Measurements from ENCODE around the gene CBFA2T3. TPM values are rescaled to one million over a fixed set of nuclear protein-coding genes. Genes with fewer than 3 reads are reported as not detected.
A peak's percentile ranks its signal among the peaks of the same experiment; 100 is the strongest.
"Not testable (repeated sequence)": the region's sequence is repeated elsewhere in the genome, so short reads cannot be mapped to it uniquely, and the experiment has no call there.

The CBFA2T3 gene
- polyA plus RNA-seq, 4 donors, result 1.8 to 3.6 (median 3.5) TPM

DNA sequence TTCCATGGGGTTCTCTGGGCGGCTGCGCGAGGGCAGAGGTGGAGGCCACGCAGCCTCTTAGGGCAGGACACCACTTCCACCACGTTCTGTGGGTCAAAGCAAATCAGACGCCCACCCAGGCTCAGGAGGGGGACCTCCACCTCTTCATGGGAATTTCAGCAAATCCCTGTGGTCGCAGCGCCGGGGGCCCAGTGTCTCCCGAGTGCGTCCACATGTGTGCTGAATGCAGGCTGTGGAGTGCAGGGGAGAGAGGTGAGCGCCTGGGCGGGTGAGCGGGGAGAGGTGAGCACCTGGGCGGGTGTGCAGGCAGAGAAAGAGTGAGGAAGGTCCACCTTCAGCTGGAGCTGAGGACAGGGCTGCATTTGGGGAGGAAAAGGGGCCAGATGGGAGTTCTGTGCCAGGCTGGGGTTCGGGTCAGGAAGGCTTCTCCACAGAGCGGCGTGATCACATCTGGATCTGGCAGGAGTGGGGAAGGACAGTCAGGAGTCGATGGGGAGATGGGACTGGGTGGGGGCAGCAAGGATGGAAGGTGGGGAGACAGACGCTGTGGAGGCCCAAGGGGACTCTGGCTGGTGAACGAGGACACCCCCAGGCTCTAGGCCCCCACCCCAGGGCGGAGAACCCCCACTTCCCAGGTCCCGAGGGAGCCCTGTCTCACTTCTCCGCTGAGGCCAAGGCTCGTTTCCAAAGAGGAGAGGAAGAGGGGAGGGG is 36.8 kb upstream of the CBFA2T3 start:
- no peak for DNase-seq (ENCODE audit: low read depth in 4 of 4, low spot score in 2 of 4)

DNA sequence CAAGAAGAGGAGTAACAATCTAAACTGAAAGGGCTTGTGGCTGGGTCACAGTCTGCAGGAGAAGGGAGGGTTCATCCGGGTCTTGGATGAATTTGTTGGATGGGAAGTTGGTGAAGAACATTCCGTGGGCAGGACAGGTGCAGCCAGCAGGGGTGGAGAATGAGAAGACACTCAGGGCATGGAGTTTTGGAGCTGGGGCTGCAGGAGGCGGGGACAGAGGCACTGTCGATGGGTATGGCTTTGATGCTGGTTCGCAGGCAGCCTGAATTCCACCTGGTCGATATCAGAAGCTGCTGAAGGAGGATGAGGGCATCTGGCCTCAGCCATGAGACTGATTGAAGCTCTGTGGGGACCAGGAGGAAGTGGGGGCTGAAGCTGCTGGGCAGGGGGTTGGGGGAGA is 36.1 kb upstream of the CBFA2T3 start:
- DNase-seq (ENCODE audit: low read depth in 4 of 4, low spot score in 2 of 4), result no peak

DNA sequence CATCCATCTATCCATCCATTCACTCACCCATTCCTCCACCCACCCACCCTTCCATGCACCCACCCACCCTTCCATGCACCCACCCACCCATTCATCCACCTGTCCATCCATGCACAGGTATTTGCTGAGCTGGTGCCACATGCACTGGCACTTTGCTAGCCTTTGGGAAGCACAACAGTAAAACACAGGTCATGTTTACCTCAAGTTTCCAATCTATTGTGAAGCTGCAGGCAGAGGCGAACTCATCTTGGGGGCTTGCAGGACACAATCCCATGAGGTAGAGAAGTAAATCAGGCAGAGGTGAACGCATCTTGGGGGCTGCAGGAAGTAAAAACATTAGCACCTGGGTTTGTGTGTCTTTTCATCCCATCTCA is 35.6 kb upstream of the CBFA2T3 start:
- DNase-seq (ENCODE audit: low read depth in 4 of 4, low spot score in 2 of 4), result no peak

DNA sequence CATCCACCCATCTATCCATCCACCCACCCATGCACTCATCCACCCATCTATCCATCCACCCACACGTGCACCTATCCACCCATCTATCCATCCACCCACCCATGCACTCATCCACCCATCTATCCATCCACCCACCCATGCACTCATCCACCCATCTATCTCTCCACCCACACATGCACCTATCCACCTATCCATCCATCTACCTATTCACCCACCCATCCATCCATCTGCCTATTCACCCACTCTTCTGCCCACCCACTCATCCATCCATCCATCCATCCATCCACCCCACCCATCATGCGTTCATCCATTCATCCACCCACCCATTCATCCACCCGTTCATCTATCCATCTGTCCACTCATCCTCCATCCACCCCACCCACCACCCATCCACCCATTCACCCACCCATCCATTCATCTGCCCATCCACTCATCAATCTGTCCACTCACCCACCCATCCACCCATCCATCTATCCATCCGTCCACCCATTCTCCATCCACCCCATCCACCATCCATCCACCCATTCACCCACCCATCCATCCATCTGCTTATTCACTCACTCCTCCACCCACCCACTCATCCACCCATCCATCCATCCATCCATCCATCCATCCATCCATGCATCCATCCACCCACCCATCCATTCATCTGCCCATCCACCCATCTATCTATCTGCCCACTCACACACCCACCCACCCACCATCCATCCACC is 35.1 kb upstream of the CBFA2T3 start:
- DNase-seq (ENCODE audit: low read depth in 4 of 4, low spot score in 2 of 4), result no peak

DNA sequence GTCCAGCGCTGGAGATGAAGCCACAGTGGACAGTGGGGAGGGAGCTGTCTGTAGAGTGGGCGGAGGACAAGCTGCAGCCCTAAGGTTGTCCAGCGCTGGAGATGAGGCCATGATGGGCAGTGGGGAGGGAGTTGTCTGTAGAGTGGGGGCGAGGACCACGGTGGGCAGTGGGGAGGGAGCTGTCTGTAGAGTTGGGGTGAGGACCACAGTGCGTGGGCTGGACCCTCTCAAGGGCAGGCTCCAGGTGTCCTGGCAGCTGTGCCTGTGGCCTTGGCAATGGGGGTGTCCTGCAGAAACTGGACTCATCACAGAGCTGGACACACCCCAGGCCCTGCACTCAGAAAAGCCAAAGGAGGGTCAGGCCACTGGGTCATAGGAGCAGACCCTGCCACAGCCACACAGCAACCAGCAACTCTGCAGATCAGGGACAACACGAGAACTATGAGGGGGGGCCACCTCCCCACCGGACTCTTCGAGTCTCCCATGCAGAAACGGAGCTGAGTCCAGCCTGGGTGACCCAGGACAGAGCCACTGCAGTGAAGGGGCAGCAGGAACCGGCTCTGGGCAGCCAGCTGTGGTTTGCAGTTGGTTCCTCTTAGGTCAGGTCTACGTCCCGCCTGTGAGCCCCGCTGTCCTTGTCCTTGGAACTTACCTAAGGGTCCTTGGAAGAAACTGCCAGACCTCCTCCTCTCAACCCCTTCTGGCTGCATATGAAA is 33.4 kb upstream of the CBFA2T3 start:
- no peak for DNase-seq (ENCODE audit: low read depth in 4 of 4, low spot score in 2 of 4)

DNA sequence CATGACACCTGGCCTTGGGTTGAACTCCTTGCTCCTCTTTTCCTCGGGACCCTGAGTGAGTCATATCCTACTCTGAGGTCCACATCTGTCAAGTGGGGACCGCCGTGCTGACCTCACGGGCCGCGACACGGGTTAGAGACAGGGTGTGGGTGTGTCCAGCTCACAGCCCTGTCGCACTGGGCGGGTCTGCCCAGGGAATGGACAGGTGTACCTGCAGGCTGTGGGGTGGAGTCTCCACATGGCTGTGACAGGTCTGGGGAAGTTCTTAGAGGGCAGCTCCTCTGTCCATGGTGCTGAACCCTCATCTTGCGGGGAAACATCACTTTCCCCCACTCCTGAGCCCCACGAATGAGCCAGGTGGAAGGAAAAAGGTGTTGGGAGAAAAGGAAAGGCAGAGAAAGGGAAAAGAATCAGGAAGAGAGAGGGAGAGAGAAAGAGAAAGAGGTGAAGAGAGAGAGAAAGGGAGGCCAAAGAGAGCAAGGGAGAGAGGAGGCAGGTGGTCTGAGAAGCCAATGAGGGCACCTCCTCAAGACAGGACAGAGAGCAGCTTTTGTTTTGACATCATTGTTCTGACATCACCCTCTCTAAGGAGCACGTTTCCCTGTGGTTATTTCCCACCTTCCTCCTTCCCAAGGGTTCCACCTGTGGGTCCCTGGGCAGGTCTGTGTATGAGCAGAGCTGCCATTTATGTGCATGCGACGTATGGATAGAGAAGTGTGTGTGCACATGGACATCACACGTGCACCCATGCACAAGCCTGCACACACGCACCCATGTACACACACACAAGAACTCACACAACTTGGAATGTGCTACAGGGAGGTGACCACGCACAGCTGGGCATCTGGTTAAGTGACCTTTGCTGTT is 32.6 kb upstream of the CBFA2T3 start:
- peak in 3 of 4 donors; percentile 17 to 19 (median 19) for DNase-seq (ENCODE audit: low read depth in 4 of 4, low spot score in 2 of 4)

DNA sequence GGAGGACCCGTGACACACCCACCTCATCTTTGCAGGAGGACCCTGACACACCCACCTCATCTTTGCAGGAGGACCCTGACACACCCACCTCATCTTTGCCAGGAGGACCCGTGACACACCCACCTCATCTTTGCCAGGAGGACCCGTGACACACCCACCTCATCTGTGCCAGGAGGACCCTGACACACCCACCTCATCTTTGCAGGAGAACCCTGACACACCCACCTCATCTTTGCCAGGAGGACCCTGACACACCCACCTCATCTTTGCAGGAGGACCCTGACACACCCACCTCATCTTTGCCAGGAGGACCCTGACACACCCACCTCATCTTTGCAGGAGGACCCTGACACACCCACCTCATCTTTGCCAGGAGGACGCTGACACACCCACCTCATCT is 31.8 kb upstream of the CBFA2T3 start:
- DNase-seq (ENCODE audit: low read depth in 4 of 4, low spot score in 2 of 4), result not testable (repeated sequence)

DNA sequence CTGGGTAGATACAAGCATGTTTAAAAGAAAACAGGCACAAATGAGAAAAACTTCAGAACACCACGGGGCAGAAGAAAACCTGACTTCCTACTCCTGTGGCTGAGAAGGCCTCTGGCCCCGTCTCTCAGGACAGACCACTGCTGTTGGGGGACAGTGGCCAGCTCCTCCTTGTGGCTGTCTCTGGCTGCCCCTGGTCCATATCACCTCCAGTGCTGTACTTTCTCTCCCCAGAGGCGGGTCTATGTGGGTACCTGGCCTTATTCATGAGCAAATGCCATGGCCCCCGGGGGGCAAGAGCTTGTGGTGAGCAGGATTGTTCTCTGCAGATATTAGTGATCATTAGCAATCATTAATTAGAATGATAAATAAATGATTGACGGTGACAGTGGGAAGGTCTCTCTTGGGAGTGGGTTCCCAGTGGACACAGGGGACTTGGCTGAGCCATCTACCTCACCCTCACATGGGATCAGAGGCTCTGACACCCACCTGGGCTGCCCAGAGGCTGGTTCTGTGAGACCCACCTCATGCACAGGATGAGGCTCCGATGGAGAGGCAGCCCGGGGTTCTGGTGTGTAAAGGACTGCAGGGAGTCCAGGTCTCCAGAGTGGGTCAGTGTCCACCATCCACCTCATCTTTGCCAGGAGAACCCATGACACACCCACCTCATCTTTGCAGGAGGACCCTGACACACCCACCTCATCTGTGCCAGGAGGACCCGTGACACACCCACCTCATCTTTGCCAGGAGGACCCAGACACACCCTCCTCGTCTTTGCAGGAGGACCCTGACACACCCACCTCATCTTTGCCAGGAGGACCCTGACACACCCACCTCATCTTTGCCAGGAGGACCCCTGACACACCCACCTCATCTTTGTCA is 30.6 kb upstream of the CBFA2T3 start:
- DNase-seq (ENCODE audit: low read depth in 4 of 4, low spot score in 2 of 4), result no peak

DNA sequence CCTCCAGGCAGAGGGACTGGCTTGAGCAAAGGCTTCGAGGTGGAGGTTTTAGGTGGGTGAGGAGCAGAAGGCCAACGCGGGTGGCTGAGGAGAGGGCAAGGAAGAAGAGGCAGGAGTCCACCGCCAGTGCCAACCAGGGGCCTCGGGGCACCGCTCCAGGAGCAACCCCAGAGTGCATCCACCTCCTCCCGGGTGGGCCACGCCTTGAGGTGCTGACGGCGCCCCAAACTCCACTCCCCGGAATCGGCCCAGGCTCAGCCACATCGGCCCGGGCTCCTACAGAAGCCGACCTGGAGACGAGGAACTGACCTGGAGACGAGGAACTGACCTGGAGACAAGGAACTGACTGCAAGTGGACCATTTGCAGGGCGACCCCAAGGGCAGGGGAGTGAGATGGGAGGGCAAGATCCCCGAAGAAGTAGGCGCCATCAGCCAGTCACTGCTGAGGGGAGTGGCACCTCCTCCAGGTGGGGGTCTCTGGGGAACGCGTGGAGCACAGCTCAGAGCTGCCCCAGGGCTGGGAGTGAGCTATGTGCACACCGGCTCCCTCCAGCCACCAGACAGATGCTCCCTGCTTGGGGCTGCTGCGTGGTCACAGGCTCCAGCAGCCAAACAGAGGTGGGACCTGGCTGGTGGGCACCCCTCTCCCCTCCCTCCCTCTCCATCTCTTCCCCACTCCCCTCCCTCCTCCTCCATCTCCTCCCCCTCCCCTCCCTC is 29.2 kb upstream of the CBFA2T3 start:
- no peak for DNase-seq (ENCODE audit: low read depth in 4 of 4, low spot score in 2 of 4)

DNA sequence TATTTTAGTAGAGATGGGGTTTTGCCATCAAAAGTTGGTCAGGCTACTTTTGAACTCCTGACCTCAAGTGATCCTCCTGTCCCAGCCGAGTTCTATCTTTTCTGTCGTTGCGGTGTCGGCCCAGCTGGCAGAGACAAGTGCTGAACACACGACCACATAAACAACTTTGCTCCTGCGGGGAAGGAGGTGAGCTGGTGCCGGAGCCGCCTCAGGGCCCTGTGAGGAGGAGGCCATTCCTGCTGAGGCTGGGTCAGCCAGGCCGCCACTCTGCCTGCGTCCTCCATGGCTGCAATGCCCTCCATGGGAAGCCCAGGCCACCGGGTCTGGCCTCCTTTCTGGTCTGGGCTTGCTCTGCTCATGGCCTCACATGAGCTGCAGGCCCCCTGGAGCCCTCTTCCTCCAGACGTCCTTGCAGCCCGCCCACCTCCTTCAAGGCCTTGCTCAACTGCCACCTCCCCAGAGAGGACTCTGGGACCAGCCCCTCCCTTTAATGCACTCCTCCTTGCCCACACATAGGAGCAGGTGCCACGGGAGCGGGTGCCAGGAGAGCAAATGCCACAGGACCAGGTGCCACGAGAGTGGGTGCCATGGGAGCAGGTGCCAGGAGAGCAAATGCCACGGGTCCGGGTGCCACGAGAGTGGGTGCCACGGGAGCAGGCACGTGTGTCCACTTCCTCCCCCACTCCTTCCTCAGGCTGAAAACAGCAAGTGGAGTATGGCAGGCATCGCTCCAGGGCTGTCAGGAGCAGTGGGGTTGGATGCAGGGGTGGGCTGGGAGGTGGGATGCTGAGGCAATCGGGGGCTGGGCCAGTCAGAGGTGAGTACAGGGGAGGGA is 28.4 kb upstream of the CBFA2T3 start:
- DNase-seq (ENCODE audit: low read depth in 4 of 4, low spot score in 2 of 4), result no peak

DNA sequence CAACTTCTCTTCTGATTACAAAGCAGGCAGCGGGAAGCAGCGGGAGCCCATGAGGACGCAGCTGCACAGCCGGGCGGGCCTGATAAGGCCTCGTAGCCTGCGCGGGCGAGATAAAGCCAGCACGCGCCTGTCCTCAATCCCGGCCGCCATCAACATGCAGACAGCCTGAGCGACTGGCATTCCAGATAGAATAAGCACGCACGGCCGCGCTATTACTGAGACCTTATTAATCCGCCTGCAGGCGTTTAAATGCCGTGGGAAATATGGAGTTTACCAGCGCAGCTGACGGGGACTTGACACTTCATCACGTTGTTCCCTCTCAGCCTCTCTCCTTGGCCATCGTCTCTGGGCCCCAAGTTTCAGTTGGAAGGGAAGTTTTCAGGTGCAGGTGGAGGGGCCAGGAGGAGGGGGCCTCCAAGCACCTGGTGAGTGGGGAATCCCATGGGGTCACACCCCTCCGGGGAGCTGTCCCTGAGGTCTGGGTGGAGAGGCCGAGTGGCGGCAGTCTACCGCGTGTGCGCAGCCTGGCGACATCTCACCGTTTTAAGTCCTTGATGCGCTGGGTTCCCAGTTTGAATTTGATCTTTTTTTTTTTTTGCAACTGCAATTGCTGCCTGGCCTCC is 27.3 kb upstream of the CBFA2T3 start:
- no peak for DNase-seq (ENCODE audit: low read depth in 4 of 4, low spot score in 2 of 4)

DNA sequence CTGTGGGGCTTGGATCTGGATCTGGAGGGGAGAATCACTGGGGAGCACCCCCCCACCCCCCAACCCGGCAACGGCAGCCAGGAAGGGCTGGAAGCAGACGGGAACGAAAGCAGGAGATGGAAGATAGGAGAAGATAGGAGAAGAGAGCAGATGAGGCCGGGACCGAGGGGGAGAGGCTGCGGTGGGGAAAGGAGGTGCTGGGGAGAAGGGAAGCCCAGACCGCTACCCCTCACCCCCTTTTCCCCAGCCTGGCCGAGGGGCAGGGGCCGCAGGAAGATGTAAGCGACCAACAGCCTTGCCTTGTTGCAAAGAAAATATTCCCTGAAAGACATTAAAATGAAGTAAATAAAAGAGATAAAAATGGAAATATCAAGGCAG is 26.8 kb upstream of the CBFA2T3 start:
- DNase-seq (ENCODE audit: low read depth in 4 of 4, low spot score in 2 of 4), result no peak

DNA sequence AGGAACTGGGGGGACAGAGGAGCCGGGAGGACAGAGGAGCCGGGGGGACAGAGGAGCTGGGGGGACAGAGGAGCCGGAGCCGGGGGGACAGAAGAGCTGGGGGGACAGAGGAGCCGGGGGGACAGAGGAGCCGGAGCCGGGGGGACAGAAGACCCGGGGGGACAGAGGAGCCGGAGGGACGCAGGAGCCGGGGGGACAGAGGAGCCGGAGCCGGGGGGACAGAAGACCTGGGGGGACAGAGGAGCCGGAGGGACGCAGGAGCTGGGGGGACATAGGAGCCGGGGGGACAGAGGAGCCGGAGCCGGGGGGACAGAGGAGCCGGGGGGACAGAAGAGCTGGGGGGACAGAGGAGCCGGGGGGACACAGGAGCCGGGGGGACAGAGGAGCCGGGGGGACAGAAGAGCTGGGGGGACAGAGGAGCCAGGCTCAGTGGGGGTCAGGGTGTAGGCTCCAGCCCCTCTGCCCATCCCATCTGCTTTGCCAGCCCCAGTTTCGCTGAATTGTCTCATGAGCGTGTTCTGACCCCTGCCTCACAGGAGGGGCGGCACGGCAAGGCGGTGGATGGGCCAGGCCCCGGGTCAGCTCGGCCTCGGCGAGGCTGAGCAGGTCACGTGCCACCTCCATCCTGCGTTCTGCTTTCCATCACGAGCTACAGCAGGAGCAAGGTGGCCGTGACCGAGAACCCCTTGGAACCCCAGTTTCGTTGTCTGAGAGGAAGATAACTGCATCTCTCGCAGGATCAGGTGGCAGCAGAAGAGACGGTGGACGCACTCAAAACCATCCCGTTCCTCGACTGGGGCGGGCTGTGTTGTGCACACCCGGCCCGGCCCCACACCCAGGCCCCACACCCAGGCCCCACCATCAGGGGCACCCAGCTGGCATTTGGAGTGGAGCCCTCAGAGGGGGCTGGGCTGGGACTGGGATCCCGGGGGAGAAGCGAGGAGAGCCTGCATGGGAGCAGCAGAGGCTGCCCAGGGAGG is 26.1 kb upstream of the CBFA2T3 start:
- no peak for DNase-seq (ENCODE audit: low read depth in 4 of 4, low spot score in 2 of 4)

DNA sequence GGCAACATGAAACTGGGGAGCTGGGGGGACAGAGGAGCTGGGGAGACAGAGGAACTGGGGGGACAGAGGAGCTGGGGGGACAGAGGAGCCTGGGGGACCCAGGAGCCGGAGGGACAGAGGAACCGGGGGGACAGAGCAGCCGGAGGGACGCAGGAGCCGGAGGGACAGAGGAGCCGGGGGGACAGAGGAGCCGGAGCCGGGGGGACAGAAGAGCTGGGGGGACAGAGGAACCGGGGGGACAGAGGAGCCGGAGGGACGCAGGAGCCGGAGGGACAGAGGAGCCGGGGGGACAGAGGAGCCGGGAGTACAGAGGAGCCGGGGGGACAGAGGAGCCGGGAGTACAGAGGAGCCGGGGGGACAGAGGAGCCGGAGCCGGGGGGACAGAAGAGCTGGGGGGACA is 25.1 kb upstream of the CBFA2T3 start:
- DNase-seq (ENCODE audit: low read depth in 4 of 4, low spot score in 2 of 4), result not testable (repeated sequence)

DNA sequence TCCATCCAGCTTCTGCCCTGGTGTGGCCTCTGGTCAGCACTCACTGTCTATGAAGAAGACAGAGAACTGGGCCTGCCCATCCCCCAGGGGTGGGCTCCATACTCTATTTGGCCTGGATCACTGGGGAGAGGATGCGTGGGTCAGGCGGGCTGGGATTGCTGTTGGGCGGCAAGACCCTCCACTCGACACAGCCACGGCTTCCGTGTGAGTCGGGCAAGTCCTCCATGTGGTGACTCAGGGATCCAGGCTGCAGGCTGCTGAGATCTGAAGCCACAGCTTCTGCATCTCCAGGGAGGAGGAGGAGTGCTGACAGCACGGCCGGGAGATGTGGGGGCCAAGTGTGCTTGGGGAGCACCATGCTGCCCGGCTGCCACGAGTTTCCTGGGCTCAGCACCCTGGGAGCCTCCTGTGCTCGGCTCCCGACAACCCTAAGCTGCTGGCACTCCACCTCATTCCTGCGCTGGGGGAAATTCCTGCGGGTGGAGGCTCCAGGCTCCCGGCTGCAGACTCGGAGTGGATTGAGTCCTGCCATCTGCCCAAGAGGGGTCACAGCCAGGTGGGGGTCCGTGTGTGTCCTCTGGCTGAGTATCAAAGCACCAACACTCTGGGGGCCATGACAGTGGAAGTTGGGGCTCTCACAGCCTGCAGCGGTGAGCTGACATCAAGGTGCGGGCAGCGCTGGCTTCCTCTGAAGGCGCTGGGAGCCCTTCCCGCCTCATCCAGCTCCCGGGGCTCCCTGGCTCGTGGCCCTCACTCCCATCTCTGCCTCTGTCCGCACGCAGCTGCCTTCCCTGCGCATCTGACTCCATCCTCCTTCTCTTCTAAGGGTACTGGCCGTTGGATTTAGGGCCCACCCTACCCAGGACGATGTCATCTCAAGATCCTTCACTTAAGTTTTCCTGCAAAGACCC is 24.4 kb upstream of the CBFA2T3 start:
- no peak for DNase-seq (ENCODE audit: low read depth in 4 of 4, low spot score in 2 of 4)

Measured in left renal cortex interstitium (tissue), 4 donors.